22Rv1 (cell line): ENCODE data around the gene IQCE.

Source experiments
- ZFX ChIP-seq: fragments of 450-650 bp; IDR thresholded peaks from 2 replicates; pipeline ENCODE4 v1.6.1; 2017; ENCODE audit warnings: antibody characterized with exemption, borderline replicate concordance
- TF ChIP-seq, protein P1 (sequence below): fragments of 450-650 bp; IDR thresholded peaks from 2 replicates; pipeline ENCODE4 v1.5.1; 2017; ENCODE audit warnings: mild to moderate bottlenecking

DNA sequence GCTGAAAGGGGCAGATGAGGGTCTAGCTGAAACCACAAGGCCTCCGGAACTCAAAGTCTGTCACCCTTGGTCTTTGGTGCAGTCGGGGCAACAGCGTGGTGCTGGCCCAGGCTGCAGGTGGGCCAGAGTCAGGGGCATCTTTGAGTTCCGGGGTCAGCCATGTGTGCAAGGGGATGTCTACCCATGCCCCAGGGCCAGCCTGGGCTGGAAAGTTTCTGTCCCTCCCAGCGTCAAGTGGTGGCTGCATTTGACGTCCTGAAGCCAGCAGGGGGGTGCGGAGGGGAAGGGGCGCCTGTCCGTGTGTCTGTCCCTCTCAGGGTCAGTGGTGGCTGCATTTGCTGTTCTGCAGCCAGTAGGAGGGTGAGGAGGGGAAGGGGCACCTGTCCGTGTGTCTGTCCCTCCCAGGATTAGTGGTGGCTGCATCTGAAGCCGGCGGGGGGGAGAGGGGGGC lies 4.1 kb upstream of the IQCE start:
- TF ChIP-seq, protein P1, sequence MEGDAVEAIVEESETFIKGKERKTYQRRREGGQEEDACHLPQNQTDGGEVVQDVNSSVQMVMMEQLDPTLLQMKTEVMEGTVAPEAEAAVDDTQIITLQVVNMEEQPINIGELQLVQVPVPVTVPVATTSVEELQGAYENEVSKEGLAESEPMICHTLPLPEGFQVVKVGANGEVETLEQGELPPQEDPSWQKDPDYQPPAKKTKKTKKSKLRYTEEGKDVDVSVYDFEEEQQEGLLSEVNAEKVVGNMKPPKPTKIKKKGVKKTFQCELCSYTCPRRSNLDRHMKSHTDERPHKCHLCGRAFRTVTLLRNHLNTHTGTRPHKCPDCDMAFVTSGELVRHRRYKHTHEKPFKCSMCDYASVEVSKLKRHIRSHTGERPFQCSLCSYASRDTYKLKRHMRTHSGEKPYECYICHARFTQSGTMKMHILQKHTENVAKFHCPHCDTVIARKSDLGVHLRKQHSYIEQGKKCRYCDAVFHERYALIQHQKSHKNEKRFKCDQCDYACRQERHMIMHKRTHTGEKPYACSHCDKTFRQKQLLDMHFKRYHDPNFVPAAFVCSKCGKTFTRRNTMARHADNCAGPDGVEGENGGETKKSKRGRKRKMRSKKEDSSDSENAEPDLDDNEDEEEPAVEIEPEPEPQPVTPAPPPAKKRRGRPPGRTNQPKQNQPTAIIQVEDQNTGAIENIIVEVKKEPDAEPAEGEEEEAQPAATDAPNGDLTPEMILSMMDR = no peak
- no peak for TF ChIP-seq ZFX
